Ishikawa (cell line): ENCODE measurements around the gene TENT5C.

Experiments
- CREB1 ChIP-seq: IDR thresholded peaks from 2 replicates; pipeline ENCODE4 v1.6.1; 2012; ENCODE audit warnings: low read depth
- ZBTB7A ChIP-seq: IDR thresholded peaks from 2 replicates; pipeline ENCODE4 v1.6.1; 2012; ENCODE audit warnings: low read depth
- TF ChIP-seq, protein P1 (sequence below): IDR thresholded peaks from 2 replicates; pipeline ENCODE4 v1.6.1; 2012; ENCODE audit warnings: low read depth, mild to moderate bottlenecking
- TF ChIP-seq, protein P2 (sequence below): IDR thresholded peaks from 2 replicates; pipeline ENCODE4 v1.6.1; 2012

DNA sequence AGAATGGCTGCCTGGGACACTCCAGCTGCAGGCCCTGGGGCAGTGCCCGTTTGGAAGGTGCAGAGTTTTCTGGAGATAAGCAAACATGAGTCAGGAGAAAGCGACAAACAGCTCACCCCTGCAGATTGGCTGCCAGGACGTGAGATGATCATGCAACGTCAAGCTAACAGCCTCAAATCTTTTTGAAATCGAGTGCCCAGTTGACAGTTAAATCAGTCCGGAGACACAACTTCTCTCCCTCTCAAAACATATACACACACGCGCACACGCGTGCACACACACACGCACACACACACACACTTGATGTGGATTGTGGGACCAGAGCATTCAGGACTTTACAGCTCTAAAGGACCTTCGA, 49.4 kb downstream of the TENT5C start:
- TF ChIP-seq, protein P1, sequence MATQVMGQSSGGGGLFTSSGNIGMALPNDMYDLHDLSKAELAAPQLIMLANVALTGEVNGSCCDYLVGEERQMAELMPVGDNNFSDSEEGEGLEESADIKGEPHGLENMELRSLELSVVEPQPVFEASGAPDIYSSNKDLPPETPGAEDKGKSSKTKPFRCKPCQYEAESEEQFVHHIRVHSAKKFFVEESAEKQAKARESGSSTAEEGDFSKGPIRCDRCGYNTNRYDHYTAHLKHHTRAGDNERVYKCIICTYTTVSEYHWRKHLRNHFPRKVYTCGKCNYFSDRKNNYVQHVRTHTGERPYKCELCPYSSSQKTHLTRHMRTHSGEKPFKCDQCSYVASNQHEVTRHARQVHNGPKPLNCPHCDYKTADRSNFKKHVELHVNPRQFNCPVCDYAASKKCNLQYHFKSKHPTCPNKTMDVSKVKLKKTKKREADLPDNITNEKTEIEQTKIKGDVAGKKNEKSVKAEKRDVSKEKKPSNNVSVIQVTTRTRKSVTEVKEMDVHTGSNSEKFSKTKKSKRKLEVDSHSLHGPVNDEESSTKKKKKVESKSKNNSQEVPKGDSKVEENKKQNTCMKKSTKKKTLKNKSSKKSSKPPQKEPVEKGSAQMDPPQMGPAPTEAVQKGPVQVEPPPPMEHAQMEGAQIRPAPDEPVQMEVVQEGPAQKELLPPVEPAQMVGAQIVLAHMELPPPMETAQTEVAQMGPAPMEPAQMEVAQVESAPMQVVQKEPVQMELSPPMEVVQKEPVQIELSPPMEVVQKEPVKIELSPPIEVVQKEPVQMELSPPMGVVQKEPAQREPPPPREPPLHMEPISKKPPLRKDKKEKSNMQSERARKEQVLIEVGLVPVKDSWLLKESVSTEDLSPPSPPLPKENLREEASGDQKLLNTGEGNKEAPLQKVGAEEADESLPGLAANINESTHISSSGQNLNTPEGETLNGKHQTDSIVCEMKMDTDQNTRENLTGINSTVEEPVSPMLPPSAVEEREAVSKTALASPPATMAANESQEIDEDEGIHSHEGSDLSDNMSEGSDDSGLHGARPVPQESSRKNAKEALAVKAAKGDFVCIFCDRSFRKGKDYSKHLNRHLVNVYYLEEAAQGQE = no peak
- TF ChIP-seq, protein P2, sequence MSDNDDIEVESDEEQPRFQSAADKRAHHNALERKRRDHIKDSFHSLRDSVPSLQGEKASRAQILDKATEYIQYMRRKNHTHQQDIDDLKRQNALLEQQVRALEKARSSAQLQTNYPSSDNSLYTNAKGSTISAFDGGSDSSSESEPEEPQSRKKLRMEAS = no peak
- TF ChIP-seq ZBTB7A (no peak), CREB1 (no peak)
